HL-60 (cell line): ENCODE results near the gene CCPG1.

Experiments used
- DNase-seq, 2 experiments: peaks; one replicate each; pipeline ENCODE4 v3.0.0-alpha.2; 2010 to 2020; ENCODE audit warnings: low read depth in 1 of 2, low spot score in 1 of 2
- H3K27ac ChIP-seq: fragments of 250-450 bp; sonication (Bioruptor Pico); replicated peaks from 2 replicates; pipeline ENCODE4 v1.5.1; 2020; ENCODE audit warnings: mild to moderate bottlenecking, moderate library complexity
- H3K27me3 ChIP-seq: fragments of 250-450 bp; sonication (Bioruptor Pico); 2 replicates; pipeline ENCODE4 v1.5.1; 2021; ENCODE audit warnings: mild to moderate bottlenecking, moderate library complexity; ENCODE audit not compliant: insufficient read depth, poor library complexity, severe bottlenecking
- H3K4me3 ChIP-seq: replicated peaks from 2 replicates; pipeline ENCODE4 v1.5.1; 2011; ENCODE audit warnings: mild to moderate bottlenecking, control low read depth, low read length; ENCODE audit not compliant: insufficient read depth
- CTCF ChIP-seq: IDR thresholded peaks from one replicate; pipeline ENCODE4 v1.5.1; 2011; ENCODE audit warnings: low read length, control low read depth, inconsistent platforms; ENCODE audit not compliant: insufficient read depth
- GABPA ChIP-seq: IDR thresholded peaks from 2 replicates; pipeline ENCODE4 v1.6.1; 2012; ENCODE audit warnings: low read depth
- POLR2AphosphoS5 ChIP-seq: IDR thresholded peaks from 2 replicates; pipeline ENCODE4 v1.6.1; 2012; ENCODE audit warnings: low read depth
- REST ChIP-seq: IDR thresholded peaks from 2 replicates; pipeline ENCODE4 v1.6.1; 2012; ENCODE audit warnings: low read depth; ENCODE audit not compliant: insufficient replicate concordance
- SPI1 ChIP-seq: IDR thresholded peaks from 2 replicates; pipeline ENCODE4 v1.6.1; 2012; ENCODE audit warnings: low read depth, mild to moderate bottlenecking, borderline replicate concordance

Gene CCPG1

GRCh38 chr15:55360256-55360655 lies 47.9 kb downstream of the CCPG1 start:
- H3K27me3 ChIP-seq, result no peaks in the 10 kb centered on the region
- H3K27ac ChIP-seq, result no peak overlapping the region
- H3K4me3 ChIP-seq, result no peak overlapping the region
- no peak for DNase-seq
- TF ChIP-seq GABPA, result no peak
- TF ChIP-seq REST, result no peak
- no peak for TF ChIP-seq CTCF
- no peak for TF ChIP-seq SPI1
- no peak for TF ChIP-seq POLR2AphosphoS5

GRCh38 chr15:55358471-55358870 lies 49.7 kb downstream of the CCPG1 start:
- Histone ChIP-seq H3K27ac (no peak overlapping the region), H3K27me3 (no peaks in the 10 kb centered on the region), H3K4me3 (no peak overlapping the region)
- DNase-seq, result no peak
- TF ChIP-seq POLR2AphosphoS5, result no peak
- no peak for TF ChIP-seq GABPA
- no peak for TF ChIP-seq REST
- TF ChIP-seq SPI1, result no peak
- TF ChIP-seq CTCF, result no peak

- H3K4me3 ChIP-seq, result no peak overlapping the region
- no peak overlapping the region for H3K27ac ChIP-seq
- TF ChIP-seq GABPA (no peak), CTCF (no peak), POLR2AphosphoS5 (no peak), SPI1 (no peak), REST (no peak)
- no peaks in the 10 kb centered on the region for H3K27me3 ChIP-seq
- DNase-seq, result no peak
Observed at GRCh38 chr15:55357774-55358173, 50.4 kb downstream of the CCPG1 start.
